ENCODE measurements around the gene PDZK1.
"Not testable (repeated sequence)": the region's sequence is repeated elsewhere in the genome, so short reads cannot be mapped to it uniquely, and the experiment has no call there.

DNA sequence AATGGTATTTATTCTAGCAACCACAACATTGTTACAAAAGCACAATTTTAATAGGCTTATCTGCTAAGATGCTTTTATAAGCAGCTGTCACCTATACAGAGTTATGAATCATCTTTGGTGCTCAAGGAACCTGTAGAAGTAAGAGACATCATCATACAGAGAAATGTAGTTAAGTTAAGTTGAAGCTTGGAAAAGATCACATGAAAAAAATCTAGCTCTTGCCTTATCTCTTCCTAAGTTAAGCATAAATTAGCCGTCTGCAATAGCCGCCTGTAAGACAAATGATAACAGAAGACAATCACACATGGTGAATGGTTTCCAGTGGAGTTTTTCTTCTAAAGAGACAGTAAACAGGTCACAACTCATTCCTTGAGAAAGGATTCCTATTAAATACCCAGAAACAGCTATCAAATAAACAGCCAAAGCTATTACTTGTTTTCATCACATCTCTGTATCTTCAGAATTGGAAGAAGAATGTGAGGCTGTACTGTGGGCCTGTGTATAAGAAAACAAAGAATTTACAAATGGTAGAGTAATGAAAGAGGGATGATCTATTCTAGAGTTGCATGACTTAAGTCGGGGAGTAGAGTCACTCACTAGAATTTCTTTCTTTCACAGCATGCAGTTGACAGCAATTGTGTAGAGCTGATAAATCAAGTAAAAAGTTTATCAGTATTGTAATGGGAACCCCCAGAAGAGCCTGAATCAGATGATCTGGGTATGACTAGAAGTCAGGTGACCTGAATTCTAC lies 36.0 kb downstream of the PDZK1 start:
- TF ChIP-seq, protein P1, sequence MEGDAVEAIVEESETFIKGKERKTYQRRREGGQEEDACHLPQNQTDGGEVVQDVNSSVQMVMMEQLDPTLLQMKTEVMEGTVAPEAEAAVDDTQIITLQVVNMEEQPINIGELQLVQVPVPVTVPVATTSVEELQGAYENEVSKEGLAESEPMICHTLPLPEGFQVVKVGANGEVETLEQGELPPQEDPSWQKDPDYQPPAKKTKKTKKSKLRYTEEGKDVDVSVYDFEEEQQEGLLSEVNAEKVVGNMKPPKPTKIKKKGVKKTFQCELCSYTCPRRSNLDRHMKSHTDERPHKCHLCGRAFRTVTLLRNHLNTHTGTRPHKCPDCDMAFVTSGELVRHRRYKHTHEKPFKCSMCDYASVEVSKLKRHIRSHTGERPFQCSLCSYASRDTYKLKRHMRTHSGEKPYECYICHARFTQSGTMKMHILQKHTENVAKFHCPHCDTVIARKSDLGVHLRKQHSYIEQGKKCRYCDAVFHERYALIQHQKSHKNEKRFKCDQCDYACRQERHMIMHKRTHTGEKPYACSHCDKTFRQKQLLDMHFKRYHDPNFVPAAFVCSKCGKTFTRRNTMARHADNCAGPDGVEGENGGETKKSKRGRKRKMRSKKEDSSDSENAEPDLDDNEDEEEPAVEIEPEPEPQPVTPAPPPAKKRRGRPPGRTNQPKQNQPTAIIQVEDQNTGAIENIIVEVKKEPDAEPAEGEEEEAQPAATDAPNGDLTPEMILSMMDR (IDR thresholded peaks at IDR 0.05; ENCODE audit: low read length): not testable (repeated sequence)
- not testable (repeated sequence) for TF ChIP-seq EZH2 (IDR thresholded peaks at IDR 0.05; ENCODE audit: borderline replicate concordance, low read length)

All from OCI-LY1 (cell line).